ENCODE measurements around the gene SASH1.

- TF ChIP-seq CTCF (IDR thresholded peaks at IDR 0.05), result no peak
- TF ChIP-seq, protein P1, sequence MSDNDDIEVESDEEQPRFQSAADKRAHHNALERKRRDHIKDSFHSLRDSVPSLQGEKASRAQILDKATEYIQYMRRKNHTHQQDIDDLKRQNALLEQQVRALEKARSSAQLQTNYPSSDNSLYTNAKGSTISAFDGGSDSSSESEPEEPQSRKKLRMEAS (CRISPR knock-in tag; IDR thresholded peaks at IDR 0.05), result no peak
These were observed 129.8 kb downstream of the SASH1 start for GRCh38 chr6:148472171-148473105.

All from WTC11 (cell line).